DOHH2 (cell line): ENCODE data around the gene MARVELD1.
A peak's percentile ranks its signal among the peaks of the same experiment; 100 is the strongest.

Experiments
- H3F3A ChIP-seq: fragments of 200-600 bp; sonication (generic), shearing (Covaris generic); 2 replicates; pipeline ENCODE4 v1.6.0; 2016; ENCODE audit warnings: antibody characterized with exemption, mild to moderate bottlenecking; ENCODE audit not compliant: control insufficient read depth, insufficient read depth
- H3K27ac ChIP-seq: fragments of 200-600 bp; sonication (generic); 2 replicates; pipeline ENCODE4 v1.5.1; 2014; ENCODE audit warnings: low read depth, mild to moderate bottlenecking, low read length, moderate library complexity
- H3K27me3 ChIP-seq: fragments of 200-600 bp; sonication (generic); 2 replicates; pipeline ENCODE4 v1.6.1; 2014; ENCODE audit warnings: mild to moderate bottlenecking, low read length, mixed read lengths; ENCODE audit not compliant: control insufficient read depth
- H3K36me3 ChIP-seq: fragments of 200-600 bp; sonication (generic); 2 replicates; pipeline ENCODE4 v1.6.1; 2014; ENCODE audit warnings: mild to moderate bottlenecking, low read length, moderate library complexity, mixed read lengths; ENCODE audit not compliant: control insufficient read depth
- H3K4me1 ChIP-seq: fragments of 200-600 bp; sonication (generic); 2 replicates; pipeline ENCODE4 v1.6.1; 2014; ENCODE audit warnings: mild to moderate bottlenecking, low read length, mixed read lengths; ENCODE audit not compliant: control insufficient read depth
- H3K4me2 ChIP-seq: fragments of 200-600 bp; sonication (generic); 2 replicates; pipeline ENCODE4 v1.6.0; 2014; ENCODE audit warnings: mild to moderate bottlenecking, low read length, moderate library complexity
- H3K4me3 ChIP-seq: fragments of 200-600 bp; sonication (generic); 2 replicates; pipeline ENCODE4 v1.5.1; 2014; ENCODE audit warnings: mild to moderate bottlenecking, low read length, mixed read lengths
- H3K79me2 ChIP-seq: fragments of 200-600 bp; sonication (generic); 2 replicates; pipeline ENCODE4 v1.6.1; 2014; ENCODE audit warnings: mild to moderate bottlenecking, low read length, mixed read lengths; ENCODE audit not compliant: control insufficient read depth
- H3K9me2 ChIP-seq: fragments of 200-600 bp; sonication (generic); replicated peaks from 2 replicates; pipeline ENCODE4 v1.6.1; 2014; ENCODE audit warnings: mild to moderate bottlenecking, low read length, mixed read lengths; ENCODE audit not compliant: control insufficient read depth
- H3K9me3 ChIP-seq: fragments of 200-600 bp; sonication (generic); 2 replicates; pipeline ENCODE4 v1.6.1; 2014; ENCODE audit warnings: antibody characterized with exemption, low read length, mixed read lengths; ENCODE audit not compliant: control insufficient read depth, insufficient read depth
- H4K20me1 ChIP-seq: fragments of 200-600 bp; sonication (generic); 2 replicates; pipeline ENCODE4 v1.6.0; 2014; ENCODE audit warnings: low read depth, mild to moderate bottlenecking, antibody characterized with exemption, low read length, moderate library complexity; ENCODE audit not compliant: control insufficient read depth, insufficient read depth
- EZH2phosphoT487 ChIP-seq: fragments of 200-600 bp; sonication (generic); IDR thresholded peaks from 2 replicates; pipeline ENCODE4 v1.6.1; 2017; ENCODE audit warnings: borderline replicate concordance, mild to moderate bottlenecking, antibody characterized with exemption, low read length, moderate library complexity, mixed read lengths
- TF ChIP-seq, protein P1 (sequence below): fragments of 200-600 bp; sonication (generic); IDR thresholded peaks from one replicate; pipeline ENCODE4 v1.5.1; 2014; ENCODE audit warnings: antibody characterized with exemption, mild to moderate bottlenecking, low read depth, low read length; ENCODE audit not compliant: poor library complexity, severe bottlenecking

Gene MARVELD1

DNA sequence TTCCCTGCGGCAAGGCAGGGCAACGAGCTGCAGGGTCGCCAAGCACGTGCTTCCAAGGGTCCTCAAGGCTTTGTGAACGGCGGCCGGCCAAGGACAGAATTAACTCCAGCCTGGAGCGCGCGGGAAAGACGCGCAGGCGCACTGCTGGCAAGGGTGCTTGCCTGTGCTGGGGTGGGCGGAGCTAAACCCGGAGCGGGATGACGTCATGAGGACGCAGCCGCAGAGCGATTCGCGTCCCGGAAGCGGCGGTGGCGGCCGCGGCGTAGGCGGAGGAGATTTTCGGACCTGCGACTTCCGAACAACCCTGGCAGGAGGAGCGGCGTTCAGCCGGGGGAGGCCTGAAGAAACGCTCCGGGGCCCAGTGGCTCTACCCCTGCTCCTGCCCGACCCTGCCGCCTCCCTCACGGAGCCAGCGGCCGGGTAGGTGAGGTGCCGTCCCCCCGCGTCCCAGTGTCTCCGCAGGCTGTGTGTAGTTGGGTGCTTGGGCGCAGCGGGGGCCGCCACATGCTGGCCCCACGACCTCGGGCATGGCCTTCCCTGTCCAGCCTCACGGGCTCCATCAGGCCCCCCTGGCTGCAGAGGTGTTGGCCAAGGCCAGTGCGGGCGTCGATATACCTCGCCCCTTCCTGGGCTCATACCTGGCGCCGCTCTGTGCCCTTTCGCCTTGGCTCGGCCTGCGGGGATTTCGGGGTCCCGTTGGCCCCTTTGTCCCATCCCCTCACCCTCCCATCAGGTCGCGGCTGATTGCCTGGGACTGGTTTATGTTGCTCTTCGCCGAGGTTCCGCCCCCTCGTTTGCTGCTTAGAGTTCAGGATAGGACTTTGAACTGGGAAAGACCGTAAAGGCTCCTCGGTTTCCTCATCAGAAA, 23.6 kb downstream of the MARVELD1 start, which contains the start of gene ZFYVE27:
TSS of gene ZFYVE27 (plus strand) at position 227 of the 868 bp plus-strand sequence. CDS start 1,350 bp downstream, outside the sequence.
- peaks cover 3% of the 10 kb centered on the region; the same call in 1 of the 2 replicates for H3K9me3 ChIP-seq
- peak within 1 kb of the TSS; percentile 98 for H3K4me3 ChIP-seq
- peaks cover 47% of the 10 kb centered on the region for H3K4me1 ChIP-seq
- H3K79me2 ChIP-seq, result peaks cover 52% of the 10 kb centered on the region
- H3K4me2 ChIP-seq, result peak within 1 kb of the TSS; percentile 98
- H3F3A ChIP-seq, result peaks cover 8% of the 10 kb centered on the region
- no peaks in the 10 kb centered on the region for H3K9me2 ChIP-seq
- H4K20me1 ChIP-seq, result peaks cover 17% of the 10 kb centered on the region; the same call in 1 of the 2 replicates
- peaks cover 41% of the 10 kb centered on the region for H3K36me3 ChIP-seq
- peak within 1 kb of the TSS; percentile 90 for H3K27ac ChIP-seq
- no peaks in the 10 kb centered on the region for H3K27me3 ChIP-seq
- TF ChIP-seq EZH2phosphoT487, result no peak
- TF ChIP-seq, protein P1, sequence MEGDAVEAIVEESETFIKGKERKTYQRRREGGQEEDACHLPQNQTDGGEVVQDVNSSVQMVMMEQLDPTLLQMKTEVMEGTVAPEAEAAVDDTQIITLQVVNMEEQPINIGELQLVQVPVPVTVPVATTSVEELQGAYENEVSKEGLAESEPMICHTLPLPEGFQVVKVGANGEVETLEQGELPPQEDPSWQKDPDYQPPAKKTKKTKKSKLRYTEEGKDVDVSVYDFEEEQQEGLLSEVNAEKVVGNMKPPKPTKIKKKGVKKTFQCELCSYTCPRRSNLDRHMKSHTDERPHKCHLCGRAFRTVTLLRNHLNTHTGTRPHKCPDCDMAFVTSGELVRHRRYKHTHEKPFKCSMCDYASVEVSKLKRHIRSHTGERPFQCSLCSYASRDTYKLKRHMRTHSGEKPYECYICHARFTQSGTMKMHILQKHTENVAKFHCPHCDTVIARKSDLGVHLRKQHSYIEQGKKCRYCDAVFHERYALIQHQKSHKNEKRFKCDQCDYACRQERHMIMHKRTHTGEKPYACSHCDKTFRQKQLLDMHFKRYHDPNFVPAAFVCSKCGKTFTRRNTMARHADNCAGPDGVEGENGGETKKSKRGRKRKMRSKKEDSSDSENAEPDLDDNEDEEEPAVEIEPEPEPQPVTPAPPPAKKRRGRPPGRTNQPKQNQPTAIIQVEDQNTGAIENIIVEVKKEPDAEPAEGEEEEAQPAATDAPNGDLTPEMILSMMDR, result no peak

DNA sequence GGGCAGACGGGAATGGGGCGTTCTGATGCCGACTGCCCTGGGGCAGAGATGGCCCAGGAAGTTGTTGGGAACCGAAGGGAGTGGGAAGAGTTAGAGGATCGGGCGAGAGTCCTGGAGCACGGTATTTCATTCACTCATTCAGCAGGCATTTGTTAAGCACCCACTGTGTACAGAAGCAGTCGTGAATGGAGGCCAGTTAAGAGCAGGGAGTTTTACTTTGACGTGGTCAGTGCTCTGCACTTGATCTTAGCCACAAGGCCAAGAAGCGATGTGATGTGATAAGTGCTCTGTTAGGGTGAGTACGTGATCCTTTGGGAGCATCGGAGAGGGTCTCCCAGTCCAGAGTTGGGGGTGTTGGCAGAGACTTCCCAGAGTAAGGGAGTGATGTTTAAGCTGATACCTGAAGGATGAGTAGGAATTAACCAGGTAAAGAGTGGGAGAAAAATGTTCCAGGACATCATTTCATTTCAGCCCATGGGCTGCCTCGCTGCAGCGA, 24.3 kb downstream of the MARVELD1 start:
- peak overlapping the region; percentile 98 for H3K4me3 ChIP-seq
- H3K4me2 ChIP-seq, result peak overlapping the region; percentile 98
- peaks cover 47% of the 10 kb centered on the region for H3K4me1 ChIP-seq
- peaks cover 3% of the 10 kb centered on the region; the same call in 1 of the 2 replicates for H3K9me3 ChIP-seq
- no peaks in the 10 kb centered on the region for H3K9me2 ChIP-seq
- H3K27ac ChIP-seq, result peak overlapping the region; percentile 90; the same call in 1 of the 2 replicates
- TF ChIP-seq, protein P1, result no peak
- no peak for TF ChIP-seq EZH2phosphoT487
- no peaks in the 10 kb centered on the region for H3K27me3 ChIP-seq
- peaks cover 57% of the 10 kb centered on the region for H3K79me2 ChIP-seq
- peaks cover 43% of the 10 kb centered on the region for H3K36me3 ChIP-seq
- peaks cover 18% of the 10 kb centered on the region for H4K20me1 ChIP-seq
- H3F3A ChIP-seq, result peaks cover 8% of the 10 kb centered on the region

DNA sequence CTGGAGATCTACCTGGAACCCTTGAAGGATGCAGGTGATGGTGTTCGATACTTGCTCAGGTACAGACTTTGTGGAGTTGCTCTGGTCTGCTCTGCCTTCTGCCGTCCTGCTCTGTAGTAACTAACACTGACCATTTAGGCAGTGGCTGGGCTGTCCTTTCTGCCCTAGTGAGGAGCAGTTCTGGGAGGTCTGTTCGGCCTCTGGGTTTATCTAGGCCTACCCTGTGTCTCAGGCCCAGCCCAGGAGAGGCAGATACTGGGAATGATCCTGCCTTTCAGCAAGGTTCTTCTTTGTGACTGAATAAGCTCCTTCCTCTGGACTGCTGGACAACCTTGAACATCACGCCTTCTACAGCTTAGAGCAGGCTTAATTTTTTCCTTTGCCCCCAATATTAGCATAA, 25.1 kb downstream of the MARVELD1 start:
- Histone ChIP-seq H3K4me1 (peaks cover 47% of the 10 kb centered on the region), H4K20me1 (peaks cover 20% of the 10 kb centered on the region), H3K36me3 (peaks cover 51% of the 10 kb centered on the region), H3K27me3 (no peaks in the 10 kb centered on the region), H3K9me2 (no peaks in the 10 kb centered on the region), H3F3A (peaks cover 8% of the 10 kb centered on the region), H3K27ac (no peak overlapping the region), H3K4me2 (peak overlapping the region; percentile 98), H3K79me2 (peaks cover 65% of the 10 kb centered on the region), H3K9me3 (peaks cover 3% of the 10 kb centered on the region; the same call in 1 of the 2 replicates), H3K4me3 (peak overlapping the region; percentile 98)
- TF ChIP-seq EZH2phosphoT487, result no peak
- TF ChIP-seq, protein P1, result no peak
